ENCODE measurements around the gene EDC3. TPM values are rescaled to one million over a fixed set of nuclear protein-coding genes. Genes with fewer than 3 reads are reported as not detected.
"Not testable (repeated sequence)": the region's sequence is repeated elsewhere in the genome, so short reads cannot be mapped to it uniquely, and the experiment has no call there.

Gene EDC3
- total and polyA plus RNA-seq, 2 donors, result 16.0 to 20.8 TPM

DNA sequence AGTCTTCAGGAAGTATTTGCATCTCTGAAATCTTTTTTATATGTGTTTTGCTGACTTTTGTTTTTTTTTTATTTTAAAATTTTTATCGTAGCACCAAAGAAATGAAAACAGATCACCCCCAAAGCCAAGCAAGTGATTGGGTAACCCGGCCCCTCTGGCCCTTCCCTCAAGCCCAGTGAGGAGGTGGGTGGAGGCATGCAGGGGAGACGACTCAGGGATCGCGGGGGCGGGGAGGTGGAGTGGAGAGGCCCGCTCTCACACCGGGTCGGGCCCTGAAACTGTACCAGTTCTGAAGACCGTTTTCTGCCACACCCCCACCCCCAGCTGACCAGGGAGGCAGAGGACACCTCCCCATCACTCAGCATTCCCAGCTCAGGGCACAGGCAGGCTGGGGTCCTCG, 99.1 kb downstream of the EDC3 start:
- H3K27ac ChIP-seq (ENCODE audit: low read depth); H3K4me3 ChIP-seq (ENCODE audit: low read depth, low read length); H3K36me3 ChIP-seq (ENCODE audit: insufficient read depth); DNase-seq (ENCODE audit: extremely low spot score); H3K4me1 ChIP-seq (ENCODE audit: insufficient read depth): not testable (repeated sequence)
- WGBS, result 81% methylated on average over 10 of the region's 11 CpGs

GRCh38 chr15:74595271-74595670, 100.6 kb downstream of the EDC3 start:
- Histone ChIP-seq H3K4me1 (ENCODE audit: insufficient read depth) (no peaks in the 10 kb centered on the region), H3K4me3 (ENCODE audit: low read depth, low read length) (no peak overlapping the region), H3K36me3 (ENCODE audit: insufficient read depth) (no peaks in the 10 kb centered on the region), H3K27ac (ENCODE audit: low read depth) (no peak overlapping the region)
- WGBS, result 94% methylated on average over 5 of the region's 5 CpGs
- DNase-seq (ENCODE audit: extremely low spot score), result no peak

- H3K4me3 ChIP-seq (ENCODE audit: low read depth, low read length), result no peak overlapping the region
- no peaks in the 10 kb centered on the region for H3K36me3 ChIP-seq (ENCODE audit: insufficient read depth)
- WGBS, result 93% methylated on average over 4 of the region's 4 CpGs
- H3K27ac ChIP-seq (ENCODE audit: low read depth), result no peak overlapping the region
- no peak for DNase-seq (ENCODE audit: extremely low spot score)
- no peaks in the 10 kb centered on the region for H3K4me1 ChIP-seq (ENCODE audit: insufficient read depth)
Measured at GRCh38 chr15:74594455-74594854, 101.4 kb downstream of the EDC3 start.

- no peaks in the 10 kb centered on the region for H3K36me3 ChIP-seq (ENCODE audit: insufficient read depth)
- WGBS, result 95% methylated on average over 7 of the region's 7 CpGs
- H3K4me3 ChIP-seq (ENCODE audit: low read depth, low read length), result no peak overlapping the region
- H3K4me1 ChIP-seq (ENCODE audit: insufficient read depth), result no peaks in the 10 kb centered on the region
- no peak overlapping the region for H3K27ac ChIP-seq (ENCODE audit: low read depth)
- DNase-seq (ENCODE audit: extremely low spot score), result no peak
Measured at GRCh38 chr15:74593122-74593521, 102.7 kb downstream of the EDC3 start.

DNA sequence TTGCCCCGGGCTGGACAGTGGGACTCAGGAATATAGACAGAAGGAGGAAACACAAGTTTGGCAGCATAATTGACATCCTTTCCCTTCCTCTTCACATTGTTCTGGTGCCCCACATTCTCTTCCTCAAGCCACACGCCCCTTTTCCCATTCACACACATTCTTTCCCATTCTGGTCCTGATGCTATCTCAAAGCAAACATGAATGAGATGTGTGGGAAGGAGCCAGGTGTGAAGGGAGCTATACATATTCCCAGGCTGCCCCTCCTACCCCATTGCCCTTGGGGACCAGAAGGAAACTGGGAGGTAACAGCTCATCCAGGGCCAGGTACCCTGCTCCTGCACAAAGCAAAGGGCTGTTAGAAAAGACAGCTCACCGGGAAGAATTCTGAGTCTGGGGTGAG, 103.6 kb downstream of the EDC3 start:
- DNase-seq (ENCODE audit: extremely low spot score), result no peak
- H3K4me3 ChIP-seq (ENCODE audit: low read depth, low read length), result no peak overlapping the region
- H3K4me1 ChIP-seq (ENCODE audit: insufficient read depth), result no peaks in the 10 kb centered on the region
- H3K36me3 ChIP-seq (ENCODE audit: insufficient read depth), result no peaks in the 10 kb centered on the region
- 86% methylated on average over 3 of the region's 3 CpGs for WGBS
- no peak overlapping the region for H3K27ac ChIP-seq (ENCODE audit: low read depth)

DNA sequence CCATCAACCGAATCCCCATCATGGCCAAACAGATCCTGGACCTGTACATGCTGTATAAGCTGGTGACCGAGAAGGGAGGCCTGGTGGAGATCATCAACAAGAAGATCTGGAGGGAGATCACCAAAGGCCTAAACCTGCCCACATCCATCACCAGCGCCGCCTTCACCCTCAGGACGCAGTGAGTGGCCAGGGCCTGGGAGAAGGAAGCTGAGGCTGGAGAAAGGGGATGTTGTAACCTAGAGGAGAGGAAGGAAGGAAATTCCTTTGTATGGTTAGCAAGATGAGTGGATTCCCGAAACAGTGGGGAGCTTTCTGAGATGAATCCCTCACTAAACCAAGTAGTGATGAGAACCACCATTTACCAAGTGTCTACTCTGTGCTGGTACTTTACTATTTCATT, 106.0 kb downstream of the EDC3 start:
- Histone ChIP-seq H3K36me3 (ENCODE audit: insufficient read depth) (no peaks in the 10 kb centered on the region), H3K4me1 (ENCODE audit: insufficient read depth) (no peaks in the 10 kb centered on the region), H3K27ac (ENCODE audit: low read depth) (no peak overlapping the region), H3K4me3 (ENCODE audit: low read depth, low read length) (no peak overlapping the region)
- DNase-seq (ENCODE audit: extremely low spot score), result no peak
- 95% methylated on average over 6 of the region's 6 CpGs for WGBS

DNA sequence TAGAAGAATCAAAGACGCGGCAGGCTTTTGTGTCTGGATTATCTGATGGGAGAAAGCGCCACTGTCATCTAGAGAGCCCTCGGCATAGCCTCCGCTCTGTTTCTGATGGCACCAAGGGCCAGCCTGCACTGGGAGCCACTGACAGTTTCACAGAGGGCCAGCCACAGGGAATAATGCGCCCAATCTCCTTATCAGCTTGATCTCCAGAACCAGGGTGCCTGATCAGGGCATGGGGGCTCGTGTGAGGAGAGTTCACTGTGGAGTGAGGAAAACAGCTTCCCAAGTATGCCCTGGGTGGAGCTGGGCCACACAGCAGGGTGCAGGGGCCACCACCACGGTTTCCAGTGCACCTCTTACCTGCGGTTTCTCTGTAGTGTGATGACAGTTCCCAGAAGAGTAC, 110.0 kb downstream of the EDC3 start:
- 86% methylated on average over 9 of the region's 9 CpGs for WGBS
- no peak overlapping the region for H3K27ac ChIP-seq (ENCODE audit: low read depth)
- no peak overlapping the region for H3K4me3 ChIP-seq (ENCODE audit: low read depth, low read length)
- H3K4me1 ChIP-seq (ENCODE audit: insufficient read depth), result no peaks in the 10 kb centered on the region
- no peak for DNase-seq (ENCODE audit: extremely low spot score)
- H3K36me3 ChIP-seq (ENCODE audit: insufficient read depth), result no peaks in the 10 kb centered on the region

DNA sequence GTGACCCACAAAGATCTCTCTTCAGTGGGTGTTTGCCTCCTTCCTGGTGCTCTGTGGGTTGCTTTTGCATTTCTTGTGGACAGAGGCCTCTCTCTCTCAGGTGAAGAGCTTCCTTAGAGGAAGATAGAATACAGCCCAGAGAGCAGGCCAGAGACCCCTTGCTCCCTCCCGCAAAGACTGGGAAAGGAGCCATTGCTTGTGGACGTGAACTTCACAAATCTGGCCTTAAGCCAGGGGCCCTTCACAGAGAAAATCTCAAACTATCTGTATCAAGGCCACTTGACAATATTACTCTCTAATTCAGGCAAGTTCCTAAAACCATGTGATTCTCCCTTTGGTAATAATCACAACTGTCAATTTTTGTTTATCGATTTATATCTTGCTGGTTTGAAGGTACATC, 110.6 kb downstream of the EDC3 start:
- Histone ChIP-seq H3K27ac (ENCODE audit: low read depth) (no peak overlapping the region), H3K4me3 (ENCODE audit: low read depth, low read length) (no peak overlapping the region), H3K4me1 (ENCODE audit: insufficient read depth) (no peaks in the 10 kb centered on the region), H3K36me3 (ENCODE audit: insufficient read depth) (no peaks in the 10 kb centered on the region)
- WGBS, result 49% methylated on average over 3 of the region's 3 CpGs
- DNase-seq (ENCODE audit: extremely low spot score), result no peak

GRCh38 chr15:74584779-74585178, 111.0 kb downstream of the EDC3 start:
- DNase-seq (ENCODE audit: extremely low spot score), result no peak
- no peaks in the 10 kb centered on the region for H3K36me3 ChIP-seq (ENCODE audit: insufficient read depth)
- WGBS, result 73% methylated on average over 4 of the region's 4 CpGs

DNA sequence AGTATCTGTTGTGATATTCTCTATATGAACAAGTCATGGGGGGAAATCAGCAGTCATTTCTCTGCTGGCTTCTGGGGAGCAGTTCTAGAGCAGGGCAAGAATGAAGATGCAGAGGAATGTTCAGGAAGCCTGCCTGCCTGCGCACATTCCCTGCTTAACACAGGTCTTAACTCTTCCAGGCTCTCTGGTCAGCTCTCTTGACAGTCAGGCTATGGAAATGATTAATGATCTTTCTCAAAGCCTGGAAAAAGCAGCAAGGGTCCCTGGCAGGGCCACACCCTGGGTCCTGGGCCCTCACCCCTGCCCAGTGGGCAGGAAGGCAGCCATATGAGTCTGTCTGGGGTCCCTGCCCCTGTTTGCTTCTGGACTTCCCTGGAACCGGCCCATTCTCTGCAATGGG, 111.6 kb downstream of the EDC3 start:
- H3K36me3 ChIP-seq (ENCODE audit: insufficient read depth), result no peaks in the 10 kb centered on the region
- no peak overlapping the region for H3K27ac ChIP-seq (ENCODE audit: low read depth)
- WGBS, result 67% methylated on average over 2 of the region's 2 CpGs
- H3K4me1 ChIP-seq (ENCODE audit: insufficient read depth), result no peaks in the 10 kb centered on the region
- no peak for DNase-seq (ENCODE audit: extremely low spot score)
- H3K4me3 ChIP-seq (ENCODE audit: low read depth, low read length), result no peak overlapping the region

More at GRCh38 chr15:74584779-74585178, 111.0 kb downstream of the EDC3 start:
- no peak overlapping the region for H3K27ac ChIP-seq (ENCODE audit: low read depth)
- H3K4me1 ChIP-seq (ENCODE audit: insufficient read depth), result no peaks in the 10 kb centered on the region
- H3K4me3 ChIP-seq (ENCODE audit: low read depth, low read length), result no peak overlapping the region

Other genes starting within 250 kb of the EDC3 start
- 15.5 TPM for gene UBL7, start 234.9 kb downstream of the EDC3 start, total RNA-seq
- gene UBL7, start 234.9 kb downstream of the EDC3 start, polyA plus RNA-seq, result 52.4 TPM
- 4.3 TPM for gene ARID3B, start 154.8 kb downstream of the EDC3 start, total RNA-seq
- gene ARID3B, start 154.8 kb downstream of the EDC3 start, polyA plus RNA-seq, result 3.0 TPM
- gene CLK3, start 80.2 kb downstream of the EDC3 start, total RNA-seq, result 31.5 TPM
- gene CLK3, start 80.2 kb downstream of the EDC3 start, polyA plus RNA-seq, result 76.3 TPM
- gene CYP1A1, start 29.5 kb upstream of the EDC3 start, total RNA-seq, result 0.26 TPM
- 7.3 TPM for gene CYP1A1, start 29.5 kb upstream of the EDC3 start, polyA plus RNA-seq
- gene CYP1A2, start 52.8 kb upstream of the EDC3 start, total RNA-seq, result not detected
- gene CYP1A2, start 52.8 kb upstream of the EDC3 start, polyA plus RNA-seq, result not detected
- gene CSK, start 86.1 kb upstream of the EDC3 start, total RNA-seq, result 17.8 TPM
- 30.7 TPM for gene CSK, start 86.1 kb upstream of the EDC3 start, polyA plus RNA-seq
- 0.85 TPM for gene LMAN1L, start 116.8 kb upstream of the EDC3 start, total RNA-seq
- gene LMAN1L, start 116.8 kb upstream of the EDC3 start, polyA plus RNA-seq, result 0.33 TPM
- not detected for gene CPLX3, start 130.6 kb upstream of the EDC3 start, total RNA-seq
- gene CPLX3, start 130.6 kb upstream of the EDC3 start, polyA plus RNA-seq, result 0.22 TPM
- 16.1 TPM for gene ULK3, start 147.1 kb upstream of the EDC3 start, total RNA-seq
- gene ULK3, start 147.1 kb upstream of the EDC3 start, polyA plus RNA-seq, result 25.1 TPM
- gene SCAMP2, start 177.3 kb upstream of the EDC3 start, total RNA-seq, result 22.4 TPM
- gene SCAMP2, start 177.3 kb upstream of the EDC3 start, polyA plus RNA-seq, result 46.3 TPM
- 33.6 TPM for gene MPI, start 194.0 kb upstream of the EDC3 start, total RNA-seq
- 37.4 TPM for gene MPI, start 194.0 kb upstream of the EDC3 start, polyA plus RNA-seq
- 52.0 TPM for gene FAM219B, start 210.8 kb upstream of the EDC3 start, total RNA-seq
- 62.3 TPM for gene FAM219B, start 210.8 kb upstream of the EDC3 start, polyA plus RNA-seq
- 43.6 TPM for gene COX5A, start 242.0 kb upstream of the EDC3 start, total RNA-seq
- gene COX5A, start 242.0 kb upstream of the EDC3 start, polyA plus RNA-seq, result 259 TPM

Data from urinary bladder (tissue), 4 donors.